GM20000 (cell line): ENCODE measurements around the gene EIF2B2.

Source experiments
- DNase-seq: peaks from one replicate; pipeline ENCODE4 v3.0.0; 2012; ENCODE audit warnings: low spot score
- TF ChIP-seq, protein P1 (sequence below): IDR thresholded peaks from 2 replicates; pipeline ENCODE4 v1.5.1; 2012; ENCODE audit warnings: mild to moderate bottlenecking, control low read depth; ENCODE audit errors: extremely low read depth, missing control alignments

Gene EIF2B2

DNA sequence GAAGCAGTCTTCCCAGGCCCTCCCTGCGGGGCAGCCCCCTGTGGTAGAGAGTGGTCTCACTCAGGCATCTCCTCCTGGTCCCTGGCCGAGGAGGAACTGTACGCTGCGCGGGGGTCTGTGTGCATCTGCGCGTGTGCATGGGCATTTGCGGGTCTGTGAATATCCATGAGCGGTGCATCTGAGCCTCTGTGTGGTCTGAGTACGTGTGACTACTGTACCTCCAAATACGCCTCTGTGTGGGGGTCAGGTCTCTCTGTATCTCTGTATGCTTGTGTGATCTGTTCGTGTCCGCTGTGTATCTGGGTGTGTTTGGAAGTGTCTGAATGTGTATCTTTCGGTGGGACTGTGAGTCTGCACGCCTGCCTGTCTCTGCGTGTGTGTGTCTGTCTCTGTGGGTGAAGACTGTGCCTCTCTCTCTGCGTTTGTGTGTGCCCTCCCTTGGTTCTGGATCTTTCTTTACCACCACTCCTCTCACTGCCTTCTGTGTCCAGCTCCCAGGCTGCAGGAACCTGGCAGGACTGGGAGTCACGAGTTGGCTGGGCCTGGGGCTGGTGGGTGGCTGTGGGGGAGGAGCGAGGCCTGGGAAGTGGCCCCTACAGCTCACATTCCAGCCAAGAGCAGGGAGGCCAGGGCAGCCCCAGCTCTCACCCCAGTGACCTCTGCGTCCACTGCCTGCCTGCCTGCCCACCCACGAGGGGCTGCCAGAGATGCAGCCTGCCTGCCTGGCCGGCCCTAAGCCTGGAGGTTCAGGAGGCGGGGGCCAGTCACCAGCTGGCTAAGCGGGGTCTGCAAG, 46.2 kb upstream of the EIF2B2 start:
- DNase-seq: no peak

GRCh38 chr14:74959596-74960180, 43.0 kb upstream of the EIF2B2 start:
- TF ChIP-seq, protein P1, sequence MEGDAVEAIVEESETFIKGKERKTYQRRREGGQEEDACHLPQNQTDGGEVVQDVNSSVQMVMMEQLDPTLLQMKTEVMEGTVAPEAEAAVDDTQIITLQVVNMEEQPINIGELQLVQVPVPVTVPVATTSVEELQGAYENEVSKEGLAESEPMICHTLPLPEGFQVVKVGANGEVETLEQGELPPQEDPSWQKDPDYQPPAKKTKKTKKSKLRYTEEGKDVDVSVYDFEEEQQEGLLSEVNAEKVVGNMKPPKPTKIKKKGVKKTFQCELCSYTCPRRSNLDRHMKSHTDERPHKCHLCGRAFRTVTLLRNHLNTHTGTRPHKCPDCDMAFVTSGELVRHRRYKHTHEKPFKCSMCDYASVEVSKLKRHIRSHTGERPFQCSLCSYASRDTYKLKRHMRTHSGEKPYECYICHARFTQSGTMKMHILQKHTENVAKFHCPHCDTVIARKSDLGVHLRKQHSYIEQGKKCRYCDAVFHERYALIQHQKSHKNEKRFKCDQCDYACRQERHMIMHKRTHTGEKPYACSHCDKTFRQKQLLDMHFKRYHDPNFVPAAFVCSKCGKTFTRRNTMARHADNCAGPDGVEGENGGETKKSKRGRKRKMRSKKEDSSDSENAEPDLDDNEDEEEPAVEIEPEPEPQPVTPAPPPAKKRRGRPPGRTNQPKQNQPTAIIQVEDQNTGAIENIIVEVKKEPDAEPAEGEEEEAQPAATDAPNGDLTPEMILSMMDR: no peak
- DNase-seq: no peak

More for the DNA sequence above, 46.2 kb upstream of the EIF2B2 start:
- TF ChIP-seq, protein P1: no peak

DNA sequence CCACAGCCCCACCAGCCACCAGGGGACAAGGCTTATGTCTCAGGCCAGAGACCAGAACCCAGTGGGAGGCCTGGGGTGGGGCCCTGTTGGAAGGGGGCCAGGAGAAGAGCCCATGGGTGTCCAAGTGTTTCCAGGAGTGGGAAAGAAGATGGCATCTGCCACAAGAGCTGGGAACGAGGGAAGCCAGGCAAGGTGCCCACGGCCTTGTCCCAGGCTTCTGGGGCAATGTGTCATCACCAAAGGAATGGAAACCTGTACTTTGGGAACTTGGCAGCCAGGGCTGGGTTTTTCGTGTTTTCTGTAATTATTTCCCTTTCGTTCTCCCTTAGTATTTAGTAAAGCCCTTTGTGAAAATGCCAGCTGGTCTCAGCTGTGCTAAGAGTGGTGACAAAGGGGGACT, 42.0 kb upstream of the EIF2B2 start:
- TF ChIP-seq, protein P1: no peak
- DNase-seq: no peak

DNA sequence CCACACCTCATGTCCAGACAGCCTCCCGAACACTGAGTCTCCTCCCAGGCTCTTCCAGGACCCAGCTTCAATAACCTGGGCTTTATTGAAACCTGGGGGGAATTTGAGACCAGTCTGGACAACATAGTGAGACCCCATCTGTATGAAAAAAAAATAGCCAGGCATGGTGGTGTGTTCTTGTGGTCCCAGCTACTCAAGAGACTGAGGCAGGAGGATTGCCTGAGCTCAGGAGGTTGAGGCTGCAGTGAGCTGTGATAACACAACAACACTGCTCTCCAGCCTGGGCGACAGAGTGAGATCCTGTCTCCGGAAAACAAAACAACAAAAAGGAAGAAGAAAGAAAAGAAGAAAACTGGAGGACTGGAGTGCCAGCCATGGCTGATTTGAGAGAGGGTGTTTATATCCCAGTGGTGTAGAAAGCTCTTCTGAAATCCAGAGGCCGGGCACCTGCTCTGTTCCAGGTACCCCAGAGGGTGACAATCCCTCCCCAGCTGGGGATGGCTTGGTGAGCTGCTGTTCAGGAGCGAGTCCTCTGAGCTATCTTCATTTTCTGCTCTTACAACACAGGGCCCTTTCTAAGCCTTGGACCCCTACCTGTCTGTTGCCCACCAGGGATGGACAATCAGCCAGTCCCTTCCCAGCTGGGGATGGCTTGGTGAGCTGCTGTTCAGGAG, 41.3 kb upstream of the EIF2B2 start:
- no peak for DNase-seq
- TF ChIP-seq, protein P1: no peak

DNA sequence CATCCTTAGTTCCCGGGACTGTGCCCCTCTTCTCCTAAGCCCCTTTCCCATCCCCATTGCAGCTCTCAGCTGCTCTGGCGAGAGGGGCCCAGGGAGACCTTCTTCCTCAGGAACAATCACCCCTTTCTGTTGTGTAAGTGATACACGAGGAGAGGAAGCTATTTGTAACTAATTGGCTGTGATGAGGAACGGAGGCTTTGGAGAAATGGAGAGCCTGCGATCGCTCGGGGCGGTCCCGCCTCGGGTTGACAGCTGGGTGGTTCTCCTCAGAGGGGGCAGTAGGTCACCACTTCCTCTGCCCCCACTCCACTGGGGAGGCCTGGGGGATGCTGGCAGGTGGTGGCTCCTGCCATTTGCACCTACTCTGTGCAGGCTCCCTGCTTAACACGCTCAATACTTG, 40.7 kb upstream of the EIF2B2 start:
- no peak for DNase-seq
- TF ChIP-seq, protein P1: no peak

- TF ChIP-seq, protein P1: no peak
- DNase-seq: no peak
Observed at GRCh38 chr14:74962493-74962892, 40.2 kb upstream of the EIF2B2 start.

DNA sequence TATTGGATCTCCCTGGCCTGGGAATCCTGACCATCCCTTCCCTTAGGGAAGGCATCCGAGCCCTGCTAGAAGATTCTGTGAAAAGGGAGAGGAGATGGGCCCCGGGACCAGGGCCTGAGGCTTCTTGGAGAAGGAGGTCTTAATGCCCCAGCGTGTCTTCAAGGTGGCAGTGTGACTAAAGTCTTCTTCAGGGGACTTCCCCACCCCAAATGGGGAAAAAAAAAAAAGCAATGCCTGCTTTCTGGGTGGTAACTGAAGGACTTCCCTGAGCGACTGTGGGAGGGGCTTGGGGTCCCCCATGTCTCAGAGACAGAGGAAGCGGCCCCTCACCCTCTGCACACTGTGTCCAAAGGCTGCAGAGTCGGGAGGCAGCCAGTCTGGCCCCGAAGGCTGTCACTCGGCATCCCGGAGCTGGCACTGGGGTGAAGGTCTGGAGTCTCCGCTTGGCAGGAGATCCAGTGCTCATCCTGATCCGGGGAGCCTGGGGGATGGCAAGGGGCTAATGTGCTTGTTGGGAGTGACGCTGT, 39.5 kb upstream of the EIF2B2 start:
- TF ChIP-seq, protein P1: no peak
- DNase-seq: no peak
